ENCODE data around the gene DAPP1. TPM values are rescaled to one million over a fixed set of nuclear protein-coding genes. Genes with fewer than 3 reads are reported as not detected.

The DAPP1 gene
- total and polyA plus RNA-seq, 2 experiments from 2014 or later, result not detected

DNA sequence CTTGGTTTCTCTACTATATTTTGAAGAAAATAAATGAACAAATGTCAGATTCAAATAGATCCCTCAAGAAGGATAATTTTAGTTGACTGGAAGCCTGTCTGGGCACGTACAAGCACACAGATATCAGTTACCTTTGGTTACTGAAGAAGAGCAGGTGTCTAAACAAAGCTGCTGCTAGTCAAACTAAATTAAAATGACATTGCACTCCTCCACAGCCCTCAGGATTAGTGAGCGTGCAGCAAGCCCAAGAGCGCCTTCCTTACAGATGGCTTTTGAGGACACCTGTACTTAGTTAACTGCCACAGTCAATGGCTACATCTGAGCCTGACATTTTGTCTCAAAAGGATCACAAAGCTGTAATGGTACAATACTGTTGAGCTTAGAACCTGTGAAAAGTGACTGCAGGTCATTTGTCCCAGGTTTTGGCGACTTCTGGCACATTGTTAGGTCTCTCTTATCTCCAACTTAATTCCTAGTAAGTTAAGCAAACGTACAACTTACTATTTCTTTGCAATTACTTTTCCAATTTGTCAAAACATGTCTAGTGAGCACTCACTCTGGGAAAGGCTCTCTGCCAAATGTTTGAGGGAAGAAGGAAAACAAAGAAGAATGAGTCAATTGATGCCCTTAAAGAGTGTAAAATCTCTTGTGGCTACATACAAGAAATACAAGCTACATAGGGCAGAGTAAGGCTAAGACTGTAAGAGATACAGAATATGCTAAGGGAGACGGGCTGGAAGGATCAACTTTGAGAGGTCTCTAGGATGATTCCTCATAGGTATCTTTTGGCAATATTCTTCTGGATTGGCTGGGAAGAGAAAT lies 25.6 kb upstream of the DAPP1 start:
- H2AFZ ChIP-seq, result no peak overlapping the region
- H3F3A ChIP-seq (ENCODE audit: insufficient read depth), result no peaks in the 10 kb centered on the region
- no peaks in the 10 kb centered on the region for H3K27me3 ChIP-seq (replicated peaks; ENCODE audit: insufficient read depth)
- TF ChIP-seq EZH2phosphoT487 (IDR thresholded peaks at IDR 0.05; ENCODE audit: insufficient read depth, low read depth), result no peak
- TF ChIP-seq EZH2 (IDR thresholded peaks at IDR 0.05; ENCODE audit: insufficient read depth, poor library complexity, severe bottlenecking), result no peak
- no peak for DNase-seq
- H3K27ac ChIP-seq, result no peak overlapping the region
- H3K9ac ChIP-seq, result no peak overlapping the region
- H3K9me2 ChIP-seq (ENCODE audit: insufficient read depth), result no peaks in the 10 kb centered on the region
- no peaks in the 10 kb centered on the region for H3K79me2 ChIP-seq (ENCODE audit: insufficient read depth)
- in situ Hi-C loops (cut with MboI), result no loop called here
- no peaks in the 10 kb centered on the region for H3K36me3 ChIP-seq (ENCODE audit: low read depth)
- no peak overlapping the region for H3K4me2 ChIP-seq (ENCODE audit: unreplicated experiment)
- no peaks in the 10 kb centered on the region for H3K9me3 ChIP-seq (ENCODE audit: low read depth)
- no peaks in the 10 kb centered on the region for H4K20me1 ChIP-seq (ENCODE audit: insufficient read depth)
- no peaks in the 10 kb centered on the region for H3K4me1 ChIP-seq (ENCODE audit: insufficient read depth)
- WGBS, 2 experiments (ENCODE audit: low coverage in 1 of 2, low lambda C conversion rate in 2 of 2, missing lambda C conversion rate in 2 of 2), result 12 to 16% methylated on average over 6 of the region's 6 CpGs
- H3K4me3 ChIP-seq, result no peak overlapping the region

GRCh38 chr4:99800332-99801004 lies 16.2 kb upstream of the DAPP1 start:
- Histone ChIP-seq H3K27ac (no peak overlapping the region), H3F3A (ENCODE audit: insufficient read depth) (no peaks in the 10 kb centered on the region), H3K4me2 (ENCODE audit: unreplicated experiment) (no peak overlapping the region), H3K9ac (no peak overlapping the region), H3K27me3 (replicated peaks; ENCODE audit: insufficient read depth) (peaks cover 13% of the 10 kb centered on the region; the same call in 1 of the 2 replicates), H3K9me2 (ENCODE audit: insufficient read depth) (no peaks in the 10 kb centered on the region), H3K79me2 (ENCODE audit: insufficient read depth) (no peaks in the 10 kb centered on the region), H3K9me3 (ENCODE audit: low read depth) (no peaks in the 10 kb centered on the region), H3K4me3 (no peak overlapping the region), H3K36me3 (ENCODE audit: low read depth) (no peaks in the 10 kb centered on the region), H3K4me1 (ENCODE audit: insufficient read depth) (no peaks in the 10 kb centered on the region), H4K20me1 (ENCODE audit: insufficient read depth) (no peaks in the 10 kb centered on the region), H2AFZ (no peak overlapping the region)
- WGBS, 2 experiments (ENCODE audit: low coverage in 1 of 2, low lambda C conversion rate in 2 of 2, missing lambda C conversion rate in 2 of 2), result 53 to 67% methylated on average over 1 of the region's 1 CpG
- no peak for TF ChIP-seq EZH2phosphoT487 (IDR thresholded peaks at IDR 0.05; ENCODE audit: insufficient read depth, low read depth)
- no peak for TF ChIP-seq EZH2 (IDR thresholded peaks at IDR 0.05; ENCODE audit: insufficient read depth, poor library complexity, severe bottlenecking)
- in situ Hi-C loops (cut with MboI), result no loop called here
- no peak for DNase-seq

DNA sequence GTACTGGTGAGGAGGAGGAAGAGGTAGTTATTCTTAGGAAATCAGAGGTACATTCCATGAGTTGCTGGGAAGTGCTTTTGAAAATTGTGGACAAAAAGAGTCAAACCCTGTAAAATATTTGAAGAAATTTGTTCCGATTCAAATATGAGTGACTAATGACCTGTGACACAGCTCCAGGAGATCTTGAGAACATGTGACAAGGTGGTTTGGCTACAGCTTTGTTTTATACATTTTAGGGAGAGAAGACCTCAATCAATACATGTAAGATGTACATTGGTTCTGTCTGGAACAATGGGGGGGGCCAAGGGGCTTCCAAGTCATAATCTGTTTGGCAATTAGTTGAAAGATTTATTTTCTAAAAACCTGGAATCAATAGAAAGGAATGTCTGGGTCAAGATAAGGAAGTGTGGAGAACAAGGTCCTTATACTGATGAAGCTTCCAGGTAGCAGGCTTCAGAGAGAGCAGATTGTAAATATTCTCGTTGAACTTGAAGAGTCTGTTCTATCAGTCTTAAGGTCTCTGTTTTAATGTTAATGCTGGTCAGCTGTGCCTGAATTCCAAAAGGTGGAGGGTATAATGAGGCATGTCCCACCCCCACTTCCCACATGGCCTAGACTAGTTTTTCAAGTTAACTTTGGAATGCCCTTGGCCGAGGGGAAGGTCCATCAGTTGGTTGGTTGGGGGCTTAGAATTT lies 15.5 kb upstream of the DAPP1 start:
- H3K9me3 ChIP-seq (ENCODE audit: low read depth), result no peaks in the 10 kb centered on the region
- H3K27me3 ChIP-seq (replicated peaks; ENCODE audit: insufficient read depth), result peaks cover 15% of the 10 kb centered on the region; the same call in 1 of the 2 replicates
- H3K4me2 ChIP-seq (ENCODE audit: unreplicated experiment), result no peak overlapping the region
- H2AFZ ChIP-seq, result no peak overlapping the region
- in situ Hi-C loops (cut with MboI), result no loop called here
- H4K20me1 ChIP-seq (ENCODE audit: insufficient read depth), result no peaks in the 10 kb centered on the region
- H3K4me3 ChIP-seq, result no peak overlapping the region
- H3K9ac ChIP-seq, result no peak overlapping the region
- TF ChIP-seq EZH2phosphoT487 (IDR thresholded peaks at IDR 0.05; ENCODE audit: insufficient read depth, low read depth) (no peak), EZH2 (IDR thresholded peaks at IDR 0.05; ENCODE audit: insufficient read depth, poor library complexity, severe bottlenecking) (no peak)
- no peaks in the 10 kb centered on the region for H3F3A ChIP-seq (ENCODE audit: insufficient read depth)
- DNase-seq, result no peak
- no peaks in the 10 kb centered on the region for H3K36me3 ChIP-seq (ENCODE audit: low read depth)
- H3K27ac ChIP-seq, result no peak overlapping the region
- 22 to 23% methylated on average over 3 of the region's 3 CpGs for WGBS, 2 experiments (ENCODE audit: low coverage in 1 of 2, low lambda C conversion rate in 2 of 2, missing lambda C conversion rate in 2 of 2)
- H3K4me1 ChIP-seq (ENCODE audit: insufficient read depth), result no peaks in the 10 kb centered on the region
- H3K9me2 ChIP-seq (ENCODE audit: insufficient read depth), result no peaks in the 10 kb centered on the region
- no peaks in the 10 kb centered on the region for H3K79me2 ChIP-seq (ENCODE audit: insufficient read depth)

- no peak overlapping the region for H3K4me3 ChIP-seq
- TF ChIP-seq EZH2phosphoT487 (IDR thresholded peaks at IDR 0.05; ENCODE audit: insufficient read depth, low read depth) (no peak), EZH2 (IDR thresholded peaks at IDR 0.05; ENCODE audit: insufficient read depth, poor library complexity, severe bottlenecking) (no peak)
- H3F3A ChIP-seq (ENCODE audit: insufficient read depth), result no peaks in the 10 kb centered on the region
- DNase-seq, result no peak
- WGBS, 2 experiments (ENCODE audit: low coverage in 1 of 2, low lambda C conversion rate in 2 of 2, missing lambda C conversion rate in 2 of 2), result 25 to 29% methylated on average over 4 of the region's 4 CpGs
- no peaks in the 10 kb centered on the region for H3K36me3 ChIP-seq (ENCODE audit: low read depth)
- no peak overlapping the region for H3K4me2 ChIP-seq (ENCODE audit: unreplicated experiment)
- no peaks in the 10 kb centered on the region for H4K20me1 ChIP-seq (ENCODE audit: insufficient read depth)
- H3K9me2 ChIP-seq (ENCODE audit: insufficient read depth), result no peaks in the 10 kb centered on the region
- H3K27ac ChIP-seq, result no peak overlapping the region
- H3K9me3 ChIP-seq (ENCODE audit: low read depth), result no peaks in the 10 kb centered on the region
- H3K4me1 ChIP-seq (ENCODE audit: insufficient read depth), result no peaks in the 10 kb centered on the region
- H2AFZ ChIP-seq, result no peak overlapping the region
- no peaks in the 10 kb centered on the region for H3K79me2 ChIP-seq (ENCODE audit: insufficient read depth)
- in situ Hi-C loops (cut with MboI), result no loop called here
- peaks cover 15% of the 10 kb centered on the region; the same call in 1 of the 2 replicates for H3K27me3 ChIP-seq (replicated peaks; ENCODE audit: insufficient read depth)
- no peak overlapping the region for H3K9ac ChIP-seq
These were observed 13.0 kb upstream of the DAPP1 start for GRCh38 chr4:99803566-99804101.

Measured in GM23248 (cell line).